GM12878 (cell line): ENCODE data around the gene S100A11. TPM values are rescaled to one million over a fixed set of nuclear protein-coding genes. Genes with fewer than 3 reads are reported as not detected.

Experiments used
- ATAC-seq: fragments of 200-7000 bp; cut with Tn5 transposase; 3 replicates; pipeline ENCODE4 v1.9.1; 2020; ENCODE audit warnings: mild to moderate bottlenecking, moderate library complexity
- BruUV-seq: library from RNA; stranded (reverse); fragments of 400-500 nt; replicated peaks from 2 replicates; lab custom pipeline; 2021; lab: Mats Ljungman, UMichigan
- CTCF ChIA-PET: fragments of 300-600 bp; sonication (Branson Sonifier 250); formaldehyde crosslinking; extraction: SDS; loops from one replicate; lab custom pipeline; 2021; ENCODE audit warnings: inconsistent platforms; lab: Yijun Ruan, JAX
- POLR2A ChIA-PET: fragments of 350-600 bp; formaldehyde crosslinking; extraction: SDS; loops from one replicate; lab custom pipeline; 2021; ENCODE audit warnings: inconsistent platforms; lab: Charles Lee
- RAD21 ChIA-PET: fragments of 300-600 bp; sonication (Branson Sonifier 250); formaldehyde crosslinking; loops from one replicate; lab custom pipeline; 2023; ENCODE audit warnings: antibody characterized with exemption; ENCODE audit not compliant: unreplicated experiment; lab: Charles Lee
- SMC1A ChIA-PET: fragments of 300-600 bp; sonication (Branson Sonifier 250); formaldehyde crosslinking; loops from one replicate; lab custom pipeline; 2023; ENCODE audit not compliant: unreplicated experiment, uncharacterized antibody; lab: Charles Lee
- DNase-seq: peaks from one replicate; pipeline ENCODE4 v3.0.0-alpha.2; 2011; ENCODE audit warnings: low read depth, low spot score
- FAIRE-seq: peaks from 3 replicates; lab custom pipeline; 2011; peaks lifted over from hg19 to GRCh38; lab: Jason Lieb, UNC
- H2AFZ ChIP-seq: 2 replicates; pipeline ENCODE4 v1.6.0; 2011; ENCODE audit warnings: low read depth, low read length, control low read depth; ENCODE audit not compliant: control insufficient read depth
- H3K27ac ChIP-seq: 2 replicates; pipeline ENCODE4 v1.5.1; 2011; ENCODE audit warnings: control low read depth; ENCODE audit not compliant: control insufficient read depth, insufficient read depth
- H3K27me3 ChIP-seq, 2 experiments: replicated peaks in 1 of 2; 2 replicates each; pipeline versions ENCODE4 v1.6.0 to v1.6.1; 2011; ENCODE audit warnings: low read length in 1 of 2; ENCODE audit not compliant: control insufficient read depth in 2 of 2, insufficient read depth in 2 of 2
- H3K36me3 ChIP-seq, 2 experiments: 2 replicates each; pipeline ENCODE4 v1.5.1; 2011; ENCODE audit warnings: low read length in 1 of 2; ENCODE audit not compliant: control insufficient read depth in 2 of 2, insufficient read depth in 2 of 2
- H3K4me1 ChIP-seq: 2 replicates; pipeline ENCODE4 v1.6.1; 2011; ENCODE audit warnings: mild to moderate bottlenecking, low read length, moderate library complexity, mixed read lengths; ENCODE audit not compliant: control insufficient read depth, insufficient read depth
- H3K4me2 ChIP-seq: 2 replicates; pipeline ENCODE4 v1.6.0; 2011; ENCODE audit warnings: control low read depth; ENCODE audit not compliant: control insufficient read depth, insufficient read depth
- H3K4me3 ChIP-seq: fragments of 200-600 bp; sonication (generic); 2 replicates; pipeline ENCODE4 v1.5.1; 2016
- H3K79me2 ChIP-seq: 2 replicates; pipeline ENCODE4 v1.6.0; 2011; ENCODE audit warnings: low read length; ENCODE audit not compliant: control insufficient read depth, insufficient read depth
- H3K9ac ChIP-seq: 2 replicates; pipeline ENCODE4 v1.8.0; 2011; ENCODE audit warnings: low read length, control low read depth, mixed read lengths; ENCODE audit not compliant: control insufficient read depth, insufficient read depth
- H3K9me3 ChIP-seq: replicated peaks from 3 replicates; pipeline ENCODE4 v1.5.1; 2011; ENCODE audit warnings: mild to moderate bottlenecking, low read length; ENCODE audit not compliant: control insufficient read depth, insufficient read depth
- H4K20me1 ChIP-seq: 2 replicates; pipeline ENCODE4 v1.6.0; 2011; ENCODE audit not compliant: control insufficient read depth, insufficient read depth
- NR2C1 ChIP-seq: fragments of 450-650 bp; IDR thresholded peaks from 2 replicates; pipeline ENCODE4 v1.6.1; 2017; ENCODE audit warnings: antibody characterized with exemption, mild to moderate bottlenecking, moderate library complexity
- RELB ChIP-seq: fragments of 450-650 bp; IDR thresholded peaks from 2 replicates; pipeline ENCODE4 v1.6.1; 2017; ENCODE audit warnings: low read depth, mild to moderate bottlenecking, moderate library complexity
- SUPT20H ChIP-seq: IDR thresholded peaks from 2 replicates; pipeline ENCODE4 v1.6.1; 2011; ENCODE audit warnings: low read depth, mild to moderate bottlenecking, low read length, moderate library complexity, borderline replicate concordance; ENCODE audit not compliant: control insufficient read depth
- TCF12 ChIP-seq: IDR thresholded peaks from 2 replicates; pipeline ENCODE4 v1.6.1; 2011; ENCODE audit warnings: low read depth, mild to moderate bottlenecking, low read length
- WGBS: methylation state at CpG from one replicate; pipeline ENCODE4 v1.1.6; 2016; ENCODE audit warnings: low lambda C conversion rate; ENCODE audit not compliant: insufficient replicate concordance, insufficient coverage; ENCODE audit errors: missing lambda C conversion rate; 5-methylcytosine and 5-hydroxymethylcytosine counted together
- in situ Hi-C: fragments of 300-500 bp; cut with MboI; formaldehyde crosslinking; loops from 9 replicates; pipeline ENCODE4 v1.14.3; 2018; ENCODE audit warnings: mixed read lengths
- intact Hi-C: fragments of 100-400 bp; cut with micrococcal nuclease; formaldehyde crosslinking; loops from one replicate; pipeline ENCODE4 v1.14.2; 2022; ENCODE audit not compliant: unreplicated experiment
- polyA plus RNA-seq, 11 experiments: library from polyadenylated mRNA; depleted of rRNA in 4 of 11; unstranded in 6 of 11; stranded (reverse) in 5 of 11; fragments of >200 nt; fragmentation: Nextera tagmentation in 4 of 11; fragmentation: Illumina TruSeq in 1 of 11; extraction: Ambion mirVana in 4 of 11; extraction: Trizol in 1 of 11; gene quantifications; 1 replicate in 1 of 11; 2 replicates in 10 of 11; pipeline versions ENCODE4 v1.2.1 to v1.2.3, GENCODE V29; 2011 to 2016; ENCODE audit warnings: inconsistent platforms in 2 of 11, missing spikeins in 2 of 11, low read depth in 1 of 11
- total RNA-seq, 4 experiments: library from RNA; depleted of rRNA in 3 of 4; stranded (reverse); fragments of >200 nt in 3 of 4; fragmentation: Illumina TruSeq in 1 of 4; extraction: Trizol in 1 of 4; gene quantifications; 2 replicates each; pipeline versions ENCODE4 v1.2.1 to v1.2.3, GENCODE V29; 2013 to 2021

The S100A11 gene
- total and polyA plus RNA-seq, 10 of the 15 experiments (the other 5 are each of a cell fraction or from before 2014, with no cell fraction given), result 9.0 to 134 (median 62.7) TPM

GRCh38 chr1:151992303-151993083, 44.3 kb downstream of the S100A11 start:
- 49% methylated on average over 21 of the region's 21 CpGs for WGBS
- in situ Hi-C loops (no loop called here), intact Hi-C loops (no loop called here)
- no peak for TF ChIP-seq RELB
- TF ChIP-seq SUPT20H, result no peak
- no peak for TF ChIP-seq NR2C1
- 0 out of 2 replicates have a peak, but pooled peaks have one; percentile 2 for TF ChIP-seq TCF12
- ChIA-PET RAD21 (no interaction called here), SMC1A (no interaction called here), CTCF (interaction anchor here (1.5 to 2.1 kb wide), 3 partner anchors 9 to 57 kb away, joined by 4 to 11 read pairs (median 4); no protein-coding TSS in a partner anchor), POLR2A (no interaction called here)
- H3K4me2 ChIP-seq, result peak overlapping the region; percentile 74
- ATAC-seq (no peak), FAIRE-seq (no peak), DNase-seq (no peak)
- H4K20me1 ChIP-seq, result no peaks in the 10 kb centered on the region
- H3K9me3 ChIP-seq, result no peaks in the 10 kb centered on the region
- no peak overlapping the region for H2AFZ ChIP-seq
- BruUV-seq, result no TSS peak
- H3K9ac ChIP-seq, result no peak overlapping the region
- H3K27me3 ChIP-seq, result peaks cover 17 to 37% of the 10 kb centered on the region in 2 experiments
- no peaks in the 10 kb centered on the region for H3K79me2 ChIP-seq
- peaks cover 11% of the 10 kb centered on the region; the same call in 1 of the 2 replicates for H3K4me1 ChIP-seq
- H3K4me3 ChIP-seq, result 0 out of 2 replicates have a peak overlapping the region, but pooled peaks have one; percentile 47
- no peaks in the 10 kb centered on the region for H3K36me3 ChIP-seq
- no peak overlapping the region for H3K27ac ChIP-seq
